HG03460 (cell line): ENCODE data around the gene TRIM60.
"Not testable (repeated sequence)": the region's sequence is repeated elsewhere in the genome, so short reads cannot be mapped to it uniquely, and the experiment has no call there.

ENCODE experiments used
- ATAC-seq: cut with Tn5 transposase; IDR thresholded peaks from one replicate; pipeline ENCODE4 v1.9.1; 2021; ENCODE audit not compliant: unreplicated experiment

Gene TRIM60

GRCh38 chr4:165052627-165053026 lies 20.8 kb downstream of the TRIM60 start:
- ATAC-seq = no peak

- no peak for ATAC-seq
These were observed 21.8 kb downstream of the TRIM60 start, which contains the start of gene TRIM75 for GRCh38 chr4:165053645-165054044. TSS of gene TRIM75 (plus strand) at chr4:165053866. CDS start at chr4:165059148, 5,282 bp downstream.

- ATAC-seq = no peak
These were observed 23.8 kb downstream of the TRIM60 start for GRCh38 chr4:165055601-165056000.

- no peak for ATAC-seq
These were observed 26.9 kb downstream of the TRIM60 start for GRCh38 chr4:165058666-165059065.

GRCh38 chr4:165059386-165059785 lies 27.6 kb downstream of the TRIM60 start:
- no peak for ATAC-seq

- ATAC-seq = no peak
These were observed 29.1 kb downstream of the TRIM60 start for GRCh38 chr4:165060938-165061337.

- no peak for ATAC-seq
These were observed 38.8 kb downstream of the TRIM60 start for GRCh38 chr4:165070560-165070959.

- not testable (repeated sequence) for ATAC-seq
These were observed 41.5 kb downstream of the TRIM60 start for GRCh38 chr4:165073346-165073745.

- no peak for ATAC-seq
These were observed 45.3 kb downstream of the TRIM60 start for GRCh38 chr4:165077034-165077578.

- ATAC-seq = no peak
These were observed 47.7 kb downstream of the TRIM60 start for GRCh38 chr4:165079476-165079875.

GRCh38 chr4:165084787-165085186 lies 53.0 kb downstream of the TRIM60 start:
- not testable (repeated sequence) for ATAC-seq

GRCh38 chr4:165085946-165086345 lies 54.1 kb downstream of the TRIM60 start:
- ATAC-seq = no peak

GRCh38 chr4:165088366-165088765 lies 56.6 kb downstream of the TRIM60 start:
- ATAC-seq = no peak
